HUES48 (cell line): Measurements from ENCODE around the gene TRAPPC3L.

Experiments
- H3K27ac ChIP-seq: one replicate; pipeline ENCODE4 v1.7.0; 2013; ENCODE audit warnings: low read depth, low read length, inconsistent platforms
- H3K27me3 ChIP-seq: 2 replicates; pipeline ENCODE4 v1.6.1; 2013; ENCODE audit warnings: mild to moderate bottlenecking, low read length; ENCODE audit not compliant: control insufficient read depth, insufficient read depth
- H3K36me3 ChIP-seq: 2 replicates; pipeline ENCODE4 v1.6.1; 2013; ENCODE audit warnings: low read length; ENCODE audit not compliant: control insufficient read depth, insufficient read depth
- H3K4me1 ChIP-seq: 2 replicates; pipeline ENCODE4 v1.6.1; 2013; ENCODE audit warnings: mild to moderate bottlenecking, low read length; ENCODE audit not compliant: control insufficient read depth, insufficient read depth
- H3K4me3 ChIP-seq: 2 replicates; pipeline ENCODE4 v1.5.1; 2013; ENCODE audit warnings: mild to moderate bottlenecking, low read depth, low read length
- H3K9ac ChIP-seq: 2 replicates; pipeline ENCODE4 v1.6.1; 2013; ENCODE audit warnings: mild to moderate bottlenecking, low read depth, low read length, moderate library complexity
- H3K9me3 ChIP-seq: 2 replicates; pipeline ENCODE4 v1.6.1; 2013; ENCODE audit warnings: low read length; ENCODE audit not compliant: control insufficient read depth, insufficient read depth

Gene TRAPPC3L

GRCh38 chr6:116450769-116451740, 94.4 kb downstream of the TRAPPC3L start:
- H3K9me3 ChIP-seq: no peaks in the 10 kb centered on the region
- H3K4me1 ChIP-seq: no peaks in the 10 kb centered on the region
- no peak overlapping the region for H3K27ac ChIP-seq
- no peaks in the 10 kb centered on the region for H3K36me3 ChIP-seq
- no peaks in the 10 kb centered on the region for H3K27me3 ChIP-seq
- H3K9ac ChIP-seq: no peak overlapping the region
- no peak overlapping the region for H3K4me3 ChIP-seq

GRCh38 chr6:116450185-116450710, 95.2 kb downstream of the TRAPPC3L start:
- Histone ChIP-seq H3K27me3 (no peaks in the 10 kb centered on the region), H3K36me3 (no peaks in the 10 kb centered on the region), H3K27ac (no peak overlapping the region), H3K9ac (no peak overlapping the region), H3K4me3 (no peak overlapping the region), H3K9me3 (no peaks in the 10 kb centered on the region), H3K4me1 (no peaks in the 10 kb centered on the region)

GRCh38 chr6:116449565-116449964, 95.9 kb downstream of the TRAPPC3L start:
- Histone ChIP-seq H3K36me3 (no peaks in the 10 kb centered on the region), H3K4me1 (no peaks in the 10 kb centered on the region), H3K27ac (no peak overlapping the region), H3K9me3 (no peaks in the 10 kb centered on the region), H3K27me3 (no peaks in the 10 kb centered on the region), H3K9ac (no peak overlapping the region), H3K4me3 (no peak overlapping the region)

GRCh38 chr6:116447496-116448011, 97.9 kb downstream of the TRAPPC3L start:
- Histone ChIP-seq H3K4me3 (no peak overlapping the region), H3K27ac (no peak overlapping the region), H3K36me3 (no peaks in the 10 kb centered on the region), H3K4me1 (0 out of 2 replicates have a peak, but pooled peaks cover 6% of the 10 kb centered on the region), H3K27me3 (no peaks in the 10 kb centered on the region), H3K9ac (no peak overlapping the region), H3K9me3 (no peaks in the 10 kb centered on the region)

- H3K4me3 ChIP-seq: no peak overlapping the region
- H3K9me3 ChIP-seq: no peaks in the 10 kb centered on the region
- H3K27me3 ChIP-seq: no peaks in the 10 kb centered on the region
- H3K27ac ChIP-seq: no peak overlapping the region
- peaks cover 6% of the 10 kb centered on the region for H3K4me1 ChIP-seq
- H3K36me3 ChIP-seq: no peaks in the 10 kb centered on the region
- no peak overlapping the region for H3K9ac ChIP-seq
Measured at GRCh38 chr6:116447052-116447451, 98.4 kb downstream of the TRAPPC3L start.

- no peaks in the 10 kb centered on the region for H3K9me3 ChIP-seq
- no peak overlapping the region for H3K9ac ChIP-seq
- H3K4me3 ChIP-seq: no peak overlapping the region
- peaks cover 12% of the 10 kb centered on the region for H3K4me1 ChIP-seq
- no peaks in the 10 kb centered on the region for H3K27me3 ChIP-seq
- H3K36me3 ChIP-seq: no peaks in the 10 kb centered on the region
- no peak overlapping the region for H3K27ac ChIP-seq
Measured at GRCh38 chr6:116446399-116446798, 99.1 kb downstream of the TRAPPC3L start.

- H3K4me3 ChIP-seq: no peak overlapping the region
- H3K36me3 ChIP-seq: no peaks in the 10 kb centered on the region
- peaks cover 12% of the 10 kb centered on the region for H3K4me1 ChIP-seq
- no peaks in the 10 kb centered on the region for H3K9me3 ChIP-seq
- no peak overlapping the region for H3K27ac ChIP-seq
- no peak overlapping the region for H3K9ac ChIP-seq
- H3K27me3 ChIP-seq: no peaks in the 10 kb centered on the region
Measured at GRCh38 chr6:116445102-116445501, 100.4 kb downstream of the TRAPPC3L start.
